ENCODE measurements around the gene LGALS4.

DNA sequence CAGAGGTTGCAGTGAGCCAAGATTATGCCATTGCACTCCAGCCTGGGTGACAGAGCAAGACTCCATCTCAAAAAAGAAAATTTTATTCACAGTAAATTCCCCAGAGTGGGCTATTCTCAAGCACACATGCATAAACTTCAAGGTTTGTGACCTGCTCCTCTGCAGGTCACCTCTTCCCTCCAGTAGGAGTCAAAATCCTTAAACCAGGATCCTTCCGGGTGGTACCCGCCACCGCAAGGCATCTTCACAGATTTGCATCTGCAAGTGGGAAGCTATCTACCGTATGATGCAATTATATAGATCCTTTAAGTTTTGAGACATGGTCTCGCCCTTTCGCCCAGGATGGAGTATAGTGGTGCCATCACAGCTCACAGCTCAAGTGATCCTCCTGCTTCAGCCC, 21.8 kb upstream of the LGALS4 start:
- TF ChIP-seq, protein P1, sequence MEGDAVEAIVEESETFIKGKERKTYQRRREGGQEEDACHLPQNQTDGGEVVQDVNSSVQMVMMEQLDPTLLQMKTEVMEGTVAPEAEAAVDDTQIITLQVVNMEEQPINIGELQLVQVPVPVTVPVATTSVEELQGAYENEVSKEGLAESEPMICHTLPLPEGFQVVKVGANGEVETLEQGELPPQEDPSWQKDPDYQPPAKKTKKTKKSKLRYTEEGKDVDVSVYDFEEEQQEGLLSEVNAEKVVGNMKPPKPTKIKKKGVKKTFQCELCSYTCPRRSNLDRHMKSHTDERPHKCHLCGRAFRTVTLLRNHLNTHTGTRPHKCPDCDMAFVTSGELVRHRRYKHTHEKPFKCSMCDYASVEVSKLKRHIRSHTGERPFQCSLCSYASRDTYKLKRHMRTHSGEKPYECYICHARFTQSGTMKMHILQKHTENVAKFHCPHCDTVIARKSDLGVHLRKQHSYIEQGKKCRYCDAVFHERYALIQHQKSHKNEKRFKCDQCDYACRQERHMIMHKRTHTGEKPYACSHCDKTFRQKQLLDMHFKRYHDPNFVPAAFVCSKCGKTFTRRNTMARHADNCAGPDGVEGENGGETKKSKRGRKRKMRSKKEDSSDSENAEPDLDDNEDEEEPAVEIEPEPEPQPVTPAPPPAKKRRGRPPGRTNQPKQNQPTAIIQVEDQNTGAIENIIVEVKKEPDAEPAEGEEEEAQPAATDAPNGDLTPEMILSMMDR (conservative IDR thresholded peaks at IDR 0.05; ENCODE audit: low read depth, low read length): no peak
- no peak for TF ChIP-seq EZH2 (IDR thresholded peaks at IDR 0.05; ENCODE audit: borderline replicate concordance, low read depth, low read length, poor library complexity, severe bottlenecking)
